GM21619 (cell line): ENCODE data around the gene PIP5KL1.
A peak's percentile ranks its signal among the peaks of the same experiment; 100 is the strongest.

Experiments used
- ATAC-seq: cut with Tn5 transposase; IDR thresholded peaks from one replicate; pipeline ENCODE4 v1.9.1; 2021; ENCODE audit not compliant: unreplicated experiment

PIP5KL1 gene

DNA sequence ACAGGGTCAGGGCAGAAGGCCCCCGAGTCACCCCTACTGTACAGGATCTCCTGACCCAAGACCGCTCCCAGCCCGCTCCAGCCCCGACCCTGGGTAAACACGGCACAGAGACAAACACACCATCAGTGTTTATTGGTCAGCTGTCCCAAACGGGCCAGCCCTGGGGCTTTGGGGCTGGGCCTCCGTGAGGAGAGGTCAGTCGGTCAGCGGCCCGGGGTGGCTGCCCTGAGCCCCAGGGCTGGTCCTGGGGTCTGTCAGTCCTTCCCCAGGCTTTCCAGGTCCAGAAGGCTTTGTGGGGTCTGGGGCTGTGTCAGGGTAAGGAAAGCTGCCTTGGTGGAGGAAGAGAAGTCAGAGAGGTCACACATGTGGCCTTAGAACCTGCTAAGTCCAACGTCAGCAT is 4.4 kb upstream of the PIP5KL1 start:
- no peak for ATAC-seq

DNA sequence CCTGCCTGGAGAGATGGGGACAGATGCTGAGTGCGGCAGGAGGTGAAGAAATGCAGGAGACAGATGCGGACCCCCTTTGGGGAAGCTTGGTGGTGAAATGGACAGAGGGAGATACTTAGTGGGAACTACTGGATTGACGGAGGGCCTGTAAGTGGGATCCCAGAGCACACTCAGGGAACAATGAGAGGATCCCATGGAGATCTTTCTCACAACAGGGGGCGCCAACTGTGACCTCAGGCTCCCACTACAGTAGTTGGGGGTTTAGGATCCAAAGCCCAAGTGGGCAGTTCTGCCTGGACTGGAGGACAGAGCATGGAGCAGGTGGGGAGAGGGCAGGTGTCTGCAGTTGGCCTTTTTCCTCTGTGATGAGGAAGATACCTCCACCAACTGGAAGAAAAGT is 3.7 kb upstream of the PIP5KL1 start:
- ATAC-seq, result no peak

DNA sequence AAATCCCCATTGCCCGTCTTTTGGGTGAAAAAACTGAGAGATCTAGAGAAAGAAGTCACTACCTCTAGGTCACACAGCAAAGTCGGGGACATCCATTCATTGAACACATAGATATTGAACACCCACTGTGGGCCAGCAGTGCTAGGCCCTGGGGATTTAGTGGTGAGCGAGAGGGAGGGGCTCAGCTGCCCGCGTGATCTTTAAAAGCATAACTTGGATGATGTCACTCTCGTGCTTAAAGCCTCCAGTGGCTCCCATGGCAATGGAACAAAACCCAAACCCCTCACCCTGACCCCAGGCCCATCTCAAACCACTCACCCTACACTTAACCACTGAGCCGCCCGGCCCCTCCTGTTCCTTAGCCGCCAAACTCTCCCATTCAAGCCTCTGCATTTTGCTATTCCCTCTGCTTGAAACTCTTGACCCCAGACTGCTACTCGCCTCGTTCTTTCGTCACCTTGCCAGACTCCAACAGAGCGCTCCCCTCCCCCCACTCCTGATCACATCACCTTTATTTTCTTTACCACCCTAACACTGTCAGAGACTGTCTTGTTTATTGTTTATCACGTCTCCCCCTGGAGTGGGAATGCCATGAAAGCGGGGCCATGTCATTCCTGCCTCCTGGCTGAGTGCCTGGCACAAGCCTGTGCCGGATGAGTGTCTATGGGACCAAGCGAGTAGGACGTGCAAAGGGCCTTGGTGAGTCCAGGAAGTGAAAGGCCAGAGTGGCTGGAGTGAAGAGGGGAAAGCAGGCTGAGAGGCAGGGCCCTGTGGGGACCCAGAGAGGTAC is 710 bp upstream of the PIP5KL1 start:
- peak; percentile 24 for ATAC-seq

DNA sequence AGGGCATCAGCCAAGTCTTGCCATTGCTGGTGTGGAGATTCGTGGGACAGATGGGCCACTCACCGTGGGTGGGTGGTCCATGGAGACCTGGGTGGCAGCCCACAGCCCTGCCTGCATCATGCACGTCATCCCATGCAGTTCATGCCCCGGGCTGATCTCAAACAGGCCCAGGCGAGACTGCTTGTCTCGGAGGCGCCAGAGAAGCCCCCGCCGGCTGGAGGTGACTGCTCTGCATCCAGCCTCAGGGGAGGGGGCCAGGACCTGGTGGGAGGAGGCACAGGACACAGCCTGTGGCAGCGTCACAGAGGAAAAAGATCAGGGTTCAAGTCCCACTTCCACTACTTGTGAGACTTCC is 975 bp downstream of the PIP5KL1 start:
- ATAC-seq, result no peak

DNA sequence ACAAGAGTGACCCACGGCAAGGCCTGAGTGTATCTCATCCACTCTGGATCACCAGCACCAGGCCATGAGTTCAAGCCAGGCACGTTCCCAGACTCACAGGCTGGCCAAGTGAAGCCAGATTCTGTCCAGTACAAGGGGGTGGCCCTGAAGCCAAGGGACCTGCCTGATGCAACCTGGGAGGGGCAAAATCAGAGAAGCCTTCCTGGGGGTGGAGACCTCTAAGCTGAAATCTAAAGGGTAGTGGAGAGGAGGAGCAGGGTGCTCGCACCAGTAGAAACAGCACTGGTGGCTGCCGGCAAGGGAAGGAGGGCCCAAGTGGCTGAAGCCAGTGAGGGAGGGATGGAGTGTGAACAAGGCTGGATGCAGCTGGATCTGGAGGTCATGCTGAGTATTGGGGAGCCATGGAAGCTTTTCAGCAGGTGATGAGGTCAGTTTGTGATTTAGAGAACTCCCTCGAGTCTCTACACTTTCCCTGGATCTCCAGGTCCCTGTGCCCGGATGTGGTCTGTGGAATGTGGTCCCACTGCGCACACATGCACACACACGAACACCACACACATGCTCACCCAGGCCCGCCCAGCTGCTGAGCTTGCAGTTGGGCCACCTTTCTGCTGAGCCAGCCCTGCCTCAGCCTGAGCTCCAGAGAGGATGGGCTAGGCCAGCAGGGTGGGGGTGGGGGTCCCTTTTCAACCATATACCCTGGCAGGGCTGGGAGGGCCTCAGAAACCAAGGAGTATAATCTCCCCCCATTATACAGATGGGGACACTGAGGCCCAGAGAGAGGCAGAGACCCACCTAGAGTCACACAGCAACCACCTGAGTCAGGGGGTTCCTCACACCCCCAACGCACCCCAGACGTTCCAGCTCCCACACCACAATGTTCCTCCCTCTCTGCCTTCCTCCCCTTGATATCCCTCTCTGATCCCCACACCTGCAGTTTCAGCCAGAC is 1.6 kb downstream of the PIP5KL1 start:
- ATAC-seq, result no peak

DNA sequence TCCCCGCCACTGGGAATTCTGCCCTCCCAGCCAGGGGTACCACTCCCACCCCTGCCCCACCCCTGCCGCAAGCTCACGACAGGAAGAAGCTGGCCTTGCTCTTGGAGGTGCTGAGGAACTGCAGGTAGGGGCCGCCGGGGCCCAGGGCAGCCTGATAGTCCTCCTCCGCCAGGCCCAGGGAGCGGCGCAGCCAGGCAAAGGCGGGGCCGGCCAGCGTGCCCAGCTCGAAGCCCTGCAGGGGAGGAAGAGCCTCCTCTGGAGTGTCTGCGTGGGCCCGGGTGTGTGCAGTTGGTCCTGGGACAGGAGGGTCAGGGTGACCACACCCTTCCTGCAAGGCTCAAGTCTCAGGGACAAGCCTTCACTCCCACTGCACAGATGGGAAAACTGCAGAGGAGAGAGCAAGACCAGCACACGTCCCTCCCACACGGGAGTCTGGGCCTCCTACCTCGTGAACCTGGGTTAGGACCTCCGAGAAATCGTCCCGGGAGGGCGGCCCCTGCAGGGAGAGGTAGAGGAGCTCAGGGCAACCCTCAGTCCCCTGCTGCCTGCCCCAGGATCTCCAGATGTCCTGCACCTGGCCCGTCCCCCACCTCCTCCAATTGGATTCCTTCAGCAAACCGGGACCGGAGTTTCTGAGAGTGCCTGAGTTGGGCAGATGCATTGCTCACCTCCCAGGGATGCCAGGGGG is 2.4 kb downstream of the PIP5KL1 start:
- no peak for ATAC-seq

DNA sequence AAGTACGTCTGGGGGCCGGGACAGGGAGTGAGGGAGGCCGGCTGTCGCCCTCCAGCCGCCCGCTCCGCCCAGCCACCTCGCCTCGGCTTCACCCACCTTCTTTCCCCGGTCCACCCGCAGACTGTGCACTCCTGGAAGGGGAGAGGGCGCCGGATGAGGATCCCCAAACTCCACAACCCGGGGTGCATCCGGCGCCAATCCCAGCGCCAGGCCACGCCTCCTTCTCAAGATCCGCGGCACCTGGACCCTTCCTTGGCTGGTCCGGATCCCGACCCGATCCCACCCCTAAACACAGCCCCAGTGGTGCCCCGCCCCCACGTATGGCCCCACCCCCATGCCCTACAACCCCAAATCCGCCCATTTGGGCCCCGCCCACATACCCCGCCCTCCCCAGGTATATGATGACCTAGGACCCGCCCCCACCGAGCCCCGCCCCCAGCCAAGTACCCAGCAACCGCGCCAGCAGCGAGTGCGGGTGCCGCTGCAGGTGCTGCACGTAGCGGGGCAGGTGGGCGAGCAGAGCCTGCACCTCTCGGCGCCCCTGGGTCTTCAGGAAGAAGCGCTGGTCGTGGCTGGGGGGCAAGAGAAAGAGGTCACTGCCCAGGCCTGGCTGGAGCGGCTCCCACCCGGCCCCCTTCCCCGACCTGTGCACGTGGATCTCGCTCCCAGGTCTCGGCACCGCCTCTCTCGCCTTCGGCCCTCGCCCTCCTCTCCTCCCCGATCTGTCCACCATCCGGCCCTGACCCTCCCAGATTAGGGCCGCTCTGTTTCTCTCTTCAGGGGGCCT is 3.2 kb downstream of the PIP5KL1 start:
- ATAC-seq, result no peak

DNA sequence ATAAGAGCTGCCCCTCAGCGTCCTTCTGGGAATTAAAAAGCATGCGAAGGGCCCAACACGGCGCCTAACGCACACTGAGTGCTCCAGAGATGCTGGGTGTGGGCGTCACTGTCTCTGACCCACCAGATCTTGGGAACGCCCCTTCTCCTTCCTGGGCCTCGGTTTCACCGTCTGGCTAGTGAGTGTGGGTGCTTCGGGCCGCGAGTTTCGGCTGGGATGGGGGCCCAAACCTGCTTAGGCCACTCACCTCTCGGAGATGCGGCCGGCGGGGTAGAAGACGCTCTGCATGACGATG is 3.7 kb downstream of the PIP5KL1 start:
- no peak for ATAC-seq

DNA sequence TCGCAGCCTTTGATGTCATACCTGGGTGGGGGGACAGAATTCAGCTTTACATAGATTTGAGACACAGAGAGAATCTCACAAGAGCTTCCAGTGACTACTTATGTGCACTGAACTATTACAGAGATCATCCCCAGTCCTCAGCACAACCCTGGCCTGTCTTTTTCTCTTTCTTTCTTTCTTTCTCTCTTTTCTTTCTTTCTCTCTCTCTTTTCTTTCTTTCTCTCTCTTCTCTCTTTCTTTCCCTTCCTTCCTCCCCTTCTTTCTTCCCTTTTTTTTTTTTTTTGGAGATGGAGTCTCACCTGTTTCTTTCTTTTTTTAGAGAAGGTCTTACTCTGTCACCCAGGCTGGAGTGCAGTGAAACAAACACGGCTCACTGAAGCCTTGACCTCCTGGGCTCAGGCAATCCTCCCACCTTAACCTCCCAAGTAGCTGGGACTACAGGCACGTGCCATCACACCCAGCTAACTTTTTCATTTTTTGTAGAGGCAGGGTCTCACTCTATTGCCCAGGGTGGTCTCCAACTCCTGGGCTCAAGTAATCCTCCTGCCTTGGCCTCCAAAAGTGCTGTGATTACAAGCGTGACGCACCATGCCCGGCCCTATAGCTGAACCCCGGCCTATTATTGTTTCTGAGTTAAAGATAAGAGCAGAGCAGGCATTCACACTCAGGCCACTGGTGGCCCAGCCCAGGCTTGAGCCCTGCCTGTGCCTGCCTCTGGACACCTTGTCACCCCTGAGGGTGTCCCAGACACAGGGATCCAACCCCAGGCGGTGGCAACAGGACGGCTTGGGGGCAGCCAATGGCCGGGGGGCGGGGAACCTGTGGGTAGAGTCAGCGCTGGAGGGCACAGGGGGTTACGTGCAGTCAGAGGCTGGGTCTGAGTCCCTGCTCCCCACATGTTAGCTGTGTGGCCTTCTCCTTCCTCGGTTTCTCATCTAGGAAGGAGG is 4.3 kb downstream of the PIP5KL1 start:
- ATAC-seq, result no peak

DNA sequence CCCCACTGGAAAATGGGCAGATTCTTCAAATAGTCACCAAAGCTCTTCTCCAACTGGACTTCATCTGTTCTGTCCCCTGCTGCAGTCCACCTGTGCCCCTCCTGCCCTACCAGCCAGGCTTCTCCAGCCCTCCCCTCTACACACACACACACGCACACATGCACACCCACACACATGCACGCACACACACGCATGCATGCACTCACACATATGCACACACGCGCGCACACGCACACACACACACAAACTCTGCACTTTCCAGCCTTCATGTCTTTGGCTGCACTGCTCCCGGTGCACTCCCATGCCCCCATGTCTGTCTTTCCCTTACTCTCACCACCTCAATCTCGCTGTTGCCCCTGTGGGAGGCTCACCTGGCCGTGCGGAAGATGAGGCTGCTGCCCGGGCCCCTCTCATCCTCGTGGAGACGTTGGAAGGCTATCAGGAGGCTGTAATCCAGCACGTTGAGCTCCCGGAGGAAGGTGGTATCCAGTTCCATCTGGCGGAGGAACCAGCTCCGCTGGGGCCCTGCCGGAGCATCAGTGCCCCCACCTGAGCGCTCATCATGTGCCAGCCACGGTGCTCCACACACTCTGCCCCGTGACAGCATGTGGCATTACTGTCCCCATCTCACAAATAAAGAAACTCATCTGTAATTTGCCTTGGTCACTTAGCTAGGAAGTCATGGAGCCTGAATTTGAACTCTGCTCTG is 5.7 kb downstream of the PIP5KL1 start:
- no peak for ATAC-seq

DNA sequence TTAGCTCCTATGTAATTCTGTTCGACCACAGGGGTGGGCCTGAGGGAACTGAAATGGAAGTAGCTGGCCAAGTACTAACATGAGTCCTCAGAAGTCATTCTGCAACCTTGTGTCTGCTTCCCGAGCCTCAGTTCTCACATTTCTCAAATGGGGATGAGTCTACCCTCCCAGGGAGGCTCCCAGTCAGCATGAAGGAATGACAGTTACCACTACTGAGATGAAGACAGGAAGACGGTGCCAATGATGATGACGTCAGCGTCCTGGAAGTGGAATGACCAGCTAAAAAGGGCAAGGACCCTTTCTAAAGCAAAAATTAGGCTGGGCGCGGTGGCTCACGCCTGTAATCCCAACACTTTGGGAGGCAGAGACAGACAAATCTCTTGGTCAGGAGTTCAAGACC is 6.8 kb downstream of the PIP5KL1 start:
- ATAC-seq, result no peak

DNA sequence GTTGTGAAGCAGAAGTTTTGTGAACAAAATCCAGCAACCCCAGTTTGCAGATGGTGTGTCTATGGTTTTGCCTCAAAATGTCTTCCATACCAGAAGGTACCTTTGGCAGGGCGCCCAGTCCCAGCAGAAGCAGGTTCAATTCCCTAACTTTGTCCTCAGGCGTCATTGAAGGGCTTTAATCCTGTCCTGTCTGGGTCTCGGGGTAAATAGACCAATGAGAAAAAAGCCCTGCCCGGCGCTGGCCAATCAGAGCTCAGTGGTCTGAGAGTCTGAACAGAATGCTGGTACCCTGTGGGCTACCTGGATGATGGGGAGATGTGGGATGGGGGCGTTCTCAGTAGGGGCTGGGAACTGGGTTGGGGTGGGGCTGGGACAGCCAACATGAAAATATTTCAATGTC is 7.5 kb downstream of the PIP5KL1 start:
- no peak for ATAC-seq

DNA sequence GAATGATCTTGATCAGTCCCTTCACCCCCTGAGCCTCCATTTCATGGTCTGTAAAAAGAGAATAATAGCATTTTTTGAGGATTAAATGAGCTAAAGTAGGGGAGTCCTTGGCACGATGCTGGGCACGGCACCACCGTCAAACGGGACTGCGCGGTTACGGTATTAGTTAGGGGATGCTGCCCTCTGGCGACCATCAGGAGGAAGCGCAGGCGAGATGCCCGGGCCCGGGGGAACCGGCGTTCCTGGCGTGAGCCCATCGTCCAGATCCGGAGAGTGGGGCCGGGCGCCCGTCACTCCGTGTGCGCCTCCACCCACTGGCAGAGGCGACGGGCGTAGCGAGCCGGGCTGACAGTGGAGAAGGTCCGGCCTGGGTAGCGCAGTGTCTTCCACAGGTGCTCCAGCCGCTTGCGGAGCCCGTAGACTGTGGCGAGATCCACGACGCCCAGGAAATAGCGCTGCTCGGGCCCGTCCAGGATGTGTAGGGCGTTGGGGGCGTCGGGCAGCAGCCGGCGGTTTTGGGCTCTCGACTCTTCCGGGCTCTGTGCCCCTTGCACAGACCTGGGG is 8.9 kb downstream of the PIP5KL1 start:
- no peak for ATAC-seq

DNA sequence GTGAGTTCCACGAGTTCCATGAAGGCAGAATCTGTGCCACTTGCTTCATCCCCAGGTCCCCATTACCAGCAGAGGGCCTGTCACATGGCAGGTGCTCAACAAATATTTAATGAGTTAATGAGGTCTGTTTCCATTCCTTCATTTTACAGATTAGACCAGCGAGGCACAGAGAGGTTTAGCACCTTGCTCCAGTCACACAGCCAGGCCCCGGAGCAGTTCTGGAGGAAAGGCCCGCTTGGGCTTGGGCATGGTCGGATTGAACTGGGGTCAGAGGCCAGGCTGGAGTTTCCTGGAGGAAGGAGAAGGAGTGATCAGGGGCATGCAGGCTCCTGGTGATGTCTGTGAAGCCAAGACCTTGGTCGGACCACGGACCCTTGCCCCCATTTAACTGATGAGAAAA is 9.8 kb downstream of the PIP5KL1 start:
- no peak for ATAC-seq

DNA sequence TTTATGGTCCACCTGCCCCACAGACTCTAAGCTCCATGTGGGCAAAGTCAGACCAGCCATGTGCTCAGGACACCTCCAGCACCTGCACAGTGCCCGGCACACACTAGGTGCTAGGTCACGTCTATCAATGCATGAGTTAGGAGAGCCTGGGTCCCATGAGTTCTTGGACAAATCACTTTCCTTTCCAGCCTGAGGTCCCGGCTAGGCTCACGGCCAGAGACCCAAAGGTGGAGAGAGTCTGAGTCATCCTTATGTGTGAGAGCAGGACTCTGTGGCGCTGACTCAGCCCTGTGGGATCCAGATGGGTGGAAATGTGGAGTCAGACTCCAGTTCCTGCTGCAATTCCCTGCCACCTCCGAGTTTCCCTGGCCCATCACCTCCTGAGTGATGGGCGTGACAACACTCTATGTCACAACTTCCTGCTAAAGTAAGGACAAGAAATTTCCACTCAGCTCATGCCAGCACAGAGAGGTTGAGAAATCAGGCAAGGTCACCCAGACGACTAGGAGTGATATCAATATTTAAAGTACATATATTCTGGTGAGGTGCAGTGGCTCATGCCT is 11.2 kb downstream of the PIP5KL1 start:
- ATAC-seq, result no peak

DNA sequence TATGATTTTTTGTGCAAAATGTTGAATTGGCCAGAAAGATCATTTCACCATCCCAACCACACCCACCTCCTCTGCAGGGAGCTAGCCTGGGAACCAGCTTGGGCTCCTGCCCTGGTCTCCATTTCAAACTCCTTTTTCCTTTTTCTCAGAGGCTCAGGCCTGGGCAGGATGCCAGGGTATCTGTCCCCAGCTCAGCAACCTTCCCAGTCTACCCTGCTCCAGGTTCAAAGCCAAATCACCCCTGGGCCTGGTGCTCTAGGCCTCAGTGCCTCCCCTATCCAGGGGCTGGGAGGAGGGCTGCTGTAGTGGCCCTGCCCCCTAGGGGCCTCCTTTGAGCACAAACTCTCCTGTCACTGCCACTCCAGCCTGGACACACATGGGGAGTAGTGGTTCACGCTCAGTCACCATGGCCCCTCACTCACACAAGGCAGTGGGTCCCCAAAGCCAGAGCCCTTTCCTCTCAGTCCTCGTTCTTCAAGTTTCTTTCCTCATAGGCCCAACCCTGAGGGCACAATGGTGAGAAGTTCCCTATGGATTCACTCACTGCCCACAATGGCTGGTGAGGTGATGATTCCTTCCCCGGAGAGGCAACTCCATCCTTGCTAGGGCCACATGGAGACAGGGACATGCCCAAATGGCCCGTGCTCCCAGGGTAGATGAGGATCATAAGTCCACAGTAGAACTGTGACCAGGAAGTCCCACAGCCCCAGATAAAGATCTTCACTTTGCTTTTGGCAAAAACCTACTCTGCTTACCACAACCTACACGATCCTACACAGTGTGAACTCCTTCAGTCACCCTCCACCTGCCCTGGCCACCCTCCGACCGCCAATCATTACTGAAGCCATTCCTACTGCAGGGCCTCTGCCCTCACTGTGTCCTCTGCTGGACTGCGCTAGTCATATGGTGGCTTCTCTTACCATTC is 12.1 kb downstream of the PIP5KL1 start:
- no peak for ATAC-seq

DNA sequence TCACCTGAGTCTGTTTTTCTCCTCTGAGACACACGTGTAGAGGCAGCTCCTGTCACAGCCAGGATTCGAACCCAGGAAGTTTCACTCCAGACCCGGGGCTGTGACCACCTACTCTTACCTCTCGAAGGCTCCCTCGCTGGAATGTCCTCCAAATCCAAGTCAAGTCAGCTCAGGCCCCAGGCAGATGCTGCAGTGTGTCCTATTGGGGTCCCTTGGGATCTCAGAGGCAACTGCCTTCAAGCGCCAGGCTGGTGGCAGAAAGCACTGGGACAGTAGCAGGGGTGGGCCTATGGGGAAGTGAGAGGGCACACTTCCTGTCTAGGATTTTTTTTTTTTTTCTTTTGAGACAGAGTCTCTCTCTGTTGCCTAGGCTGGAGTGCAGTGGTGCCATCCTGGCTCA is 13.0 kb downstream of the PIP5KL1 start:
- ATAC-seq, result no peak
